OCI-LY1 (cell line): ENCODE measurements around the gene ZNF106.

Source experiments
- H2AFZ ChIP-seq: fragments of 200-600 bp; sonication (generic), shearing (Covaris generic); 2 replicates; pipeline ENCODE4 v1.6.0; 2014; ENCODE audit warnings: antibody characterized with exemption, mild to moderate bottlenecking, low read length
- H3F3A ChIP-seq: fragments of 200-600 bp; sonication (generic), shearing (Covaris generic); 2 replicates; pipeline ENCODE4 v1.6.0; 2014; ENCODE audit warnings: mild to moderate bottlenecking, antibody characterized with exemption, low read length, moderate library complexity; ENCODE audit not compliant: insufficient read depth
- H3K27ac ChIP-seq: fragments of 200-600 bp; sonication (generic); 2 replicates; pipeline ENCODE4 v1.5.1; 2014; ENCODE audit warnings: low read length, mixed run types, mild to moderate bottlenecking, low read depth; ENCODE audit not compliant: poor library complexity, severe bottlenecking
- H3K27me3 ChIP-seq: fragments of 200-600 bp; sonication (generic); 2 replicates; pipeline ENCODE4 v1.6.0; 2014; ENCODE audit warnings: antibody characterized with exemption, mild to moderate bottlenecking, low read length, moderate library complexity; ENCODE audit not compliant: insufficient read depth
- H3K36me3 ChIP-seq: fragments of 200-600 bp; sonication (generic); 2 replicates; pipeline ENCODE4 v1.6.1; 2014; ENCODE audit warnings: mild to moderate bottlenecking, antibody characterized with exemption, low read length, moderate library complexity, mixed read lengths; ENCODE audit not compliant: insufficient read depth
- H3K4me1 ChIP-seq: fragments of 200-600 bp; sonication (generic); 2 replicates; pipeline ENCODE4 v1.5.1; 2014; ENCODE audit warnings: mild to moderate bottlenecking, low read length, moderate library complexity; ENCODE audit not compliant: insufficient read depth, severe bottlenecking
- H3K4me2 ChIP-seq: fragments of 200-600 bp; sonication (generic), shearing (Covaris generic); 2 replicates; pipeline ENCODE4 v1.6.1; 2014; ENCODE audit warnings: low read length
- H3K4me3 ChIP-seq: fragments of 200-600 bp; sonication (generic); 2 replicates; pipeline ENCODE4 v1.5.1; 2014; ENCODE audit warnings: low read length, low read depth, mild to moderate bottlenecking, mixed read lengths; ENCODE audit not compliant: poor library complexity, severe bottlenecking
- H3K79me2 ChIP-seq: fragments of 200-600 bp; shearing (Covaris generic); 2 replicates; pipeline ENCODE4 v1.6.1; 2016; ENCODE audit warnings: mixed run types, low read length, mixed read lengths; ENCODE audit not compliant: insufficient read depth
- H3K9ac ChIP-seq: fragments of 200-600 bp; sonication (generic), shearing (Covaris generic); 2 replicates; pipeline ENCODE4 v1.6.1; 2014; ENCODE audit warnings: mild to moderate bottlenecking, low read length, mixed read lengths
- H3K9me2 ChIP-seq: fragments of 200-600 bp; sonication (generic), shearing (Covaris generic); 2 replicates; pipeline ENCODE4 v1.6.1; 2014; ENCODE audit warnings: low read depth, mild to moderate bottlenecking, low read length, mixed read lengths
- H3K9me3 ChIP-seq: fragments of 200-600 bp; shearing (Covaris generic); 2 replicates; pipeline ENCODE4 v1.6.1; 2014; ENCODE audit warnings: low read length, mixed read lengths
- H4K20me1 ChIP-seq: fragments of 200-600 bp; sonication (generic), shearing (Covaris generic); 2 replicates; pipeline ENCODE4 v1.6.0; 2016; ENCODE audit warnings: mild to moderate bottlenecking, low read length; ENCODE audit not compliant: insufficient read depth
- CTCF ChIP-seq: fragments of 200-600 bp; sonication (generic), shearing (Covaris generic); IDR thresholded peaks from 2 replicates; pipeline ENCODE4 v1.5.1; 2017; ENCODE audit warnings: mild to moderate bottlenecking, antibody characterized with exemption, low read length, moderate library complexity, mixed read lengths
- EZH2 ChIP-seq: fragments of 200-600 bp; sonication (generic), shearing (Covaris generic); IDR thresholded peaks from 2 replicates; pipeline ENCODE4 v1.8.0; 2017; ENCODE audit warnings: borderline replicate concordance, mixed run types, mild to moderate bottlenecking, antibody characterized with exemption, low read length, moderate library complexity, mixed read lengths

ZNF106 gene

GRCh38 chr15:42375941-42376340 lies 115.0 kb downstream of the ZNF106 start:
- H3K36me3 ChIP-seq = no peaks in the 10 kb centered on the region
- H3K4me1 ChIP-seq = no peaks in the 10 kb centered on the region
- H4K20me1 ChIP-seq = no peaks in the 10 kb centered on the region
- H2AFZ ChIP-seq = no peak overlapping the region
- no peaks in the 10 kb centered on the region for H3F3A ChIP-seq
- H3K9ac ChIP-seq = no peak overlapping the region
- H3K9me3 ChIP-seq = peaks cover 5% of the 10 kb centered on the region; the same call in 1 of the 2 replicates
- H3K4me3 ChIP-seq = no peak overlapping the region
- H3K27me3 ChIP-seq = peaks cover 3% of the 10 kb centered on the region; the same call in 1 of the 2 replicates
- no peaks in the 10 kb centered on the region for H3K79me2 ChIP-seq
- H3K9me2 ChIP-seq = no peaks in the 10 kb centered on the region
- no peak overlapping the region for H3K27ac ChIP-seq
- no peak for TF ChIP-seq CTCF
- TF ChIP-seq EZH2 = no peak
- no peak overlapping the region for H3K4me2 ChIP-seq

GRCh38 chr15:42375252-42375651 lies 115.7 kb downstream of the ZNF106 start:
- H3K9me3 ChIP-seq = peaks cover 5% of the 10 kb centered on the region; the same call in 1 of the 2 replicates
- no peak overlapping the region for H3K4me2 ChIP-seq
- H4K20me1 ChIP-seq = no peaks in the 10 kb centered on the region
- H3K36me3 ChIP-seq = no peaks in the 10 kb centered on the region
- H3K4me3 ChIP-seq = no peak overlapping the region
- peaks cover 3% of the 10 kb centered on the region; the same call in 1 of the 2 replicates for H3K27me3 ChIP-seq
- no peak overlapping the region for H3K9ac ChIP-seq
- no peaks in the 10 kb centered on the region for H3K9me2 ChIP-seq
- no peak overlapping the region for H2AFZ ChIP-seq
- H3F3A ChIP-seq = no peaks in the 10 kb centered on the region
- TF ChIP-seq EZH2 (no peak), CTCF (no peak)
- no peaks in the 10 kb centered on the region for H3K79me2 ChIP-seq
- H3K4me1 ChIP-seq = no peaks in the 10 kb centered on the region
- no peak overlapping the region for H3K27ac ChIP-seq

GRCh38 chr15:42374810-42375209 lies 116.1 kb downstream of the ZNF106 start:
- Histone ChIP-seq H3K36me3 (no peaks in the 10 kb centered on the region), H3K79me2 (no peaks in the 10 kb centered on the region), H3F3A (no peaks in the 10 kb centered on the region), H3K9ac (no peak overlapping the region), H2AFZ (no peak overlapping the region), H3K9me2 (no peaks in the 10 kb centered on the region), H3K4me1 (no peaks in the 10 kb centered on the region), H4K20me1 (no peaks in the 10 kb centered on the region), H3K9me3 (peaks cover 5% of the 10 kb centered on the region; the same call in 1 of the 2 replicates), H3K27me3 (peaks cover 3% of the 10 kb centered on the region; the same call in 1 of the 2 replicates), H3K27ac (no peak overlapping the region), H3K4me2 (no peak overlapping the region), H3K4me3 (no peak overlapping the region)
- TF ChIP-seq EZH2 (no peak), CTCF (no peak)
